Suprapubic skin (tissue), 4 donors: Measurements from ENCODE around the gene CMKLR1.

Experiments
- POLR2A ChIP-seq, 2 donors: fragments of 450-650 bp; IDR thresholded peaks; one replicate each; pipeline ENCODE4 v1.6.1; 2017; ENCODE audit warnings: antibody characterized with exemption in 2 of 2, mild to moderate bottlenecking in 2 of 2, moderate library complexity in 2 of 2
- POLR2AphosphoS5 ChIP-seq, 3 donors: sonication (generic); formaldehyde crosslinking; IDR thresholded peaks; one replicate each; pipeline ENCODE4 v1.6.1; 2017; ENCODE audit warnings: antibody characterized with exemption in 3 of 3
- TF ChIP-seq, protein P1 (sequence below), 2 donors: fragments of 200-600 bp in 1 of 2; fragments of 450-650 bp in 1 of 2; sonication (generic) in 1 of 2; IDR thresholded peaks; one replicate each; pipeline ENCODE4 v1.5.1; 2016 to 2019; ENCODE audit warnings: antibody characterized with exemption in 2 of 2, mild to moderate bottlenecking in 1 of 2, moderate library complexity in 1 of 2

GRCh38 chr12:108302403-108303311, 36.5 kb downstream of the CMKLR1 start:
- TF ChIP-seq POLR2AphosphoS5 (IDR thresholded peaks at IDR 0.05) (peak in 1 of 3 donors; percentile 36), POLR2A (IDR thresholded peaks at IDR 0.05) (no peak)
- TF ChIP-seq, protein P1, sequence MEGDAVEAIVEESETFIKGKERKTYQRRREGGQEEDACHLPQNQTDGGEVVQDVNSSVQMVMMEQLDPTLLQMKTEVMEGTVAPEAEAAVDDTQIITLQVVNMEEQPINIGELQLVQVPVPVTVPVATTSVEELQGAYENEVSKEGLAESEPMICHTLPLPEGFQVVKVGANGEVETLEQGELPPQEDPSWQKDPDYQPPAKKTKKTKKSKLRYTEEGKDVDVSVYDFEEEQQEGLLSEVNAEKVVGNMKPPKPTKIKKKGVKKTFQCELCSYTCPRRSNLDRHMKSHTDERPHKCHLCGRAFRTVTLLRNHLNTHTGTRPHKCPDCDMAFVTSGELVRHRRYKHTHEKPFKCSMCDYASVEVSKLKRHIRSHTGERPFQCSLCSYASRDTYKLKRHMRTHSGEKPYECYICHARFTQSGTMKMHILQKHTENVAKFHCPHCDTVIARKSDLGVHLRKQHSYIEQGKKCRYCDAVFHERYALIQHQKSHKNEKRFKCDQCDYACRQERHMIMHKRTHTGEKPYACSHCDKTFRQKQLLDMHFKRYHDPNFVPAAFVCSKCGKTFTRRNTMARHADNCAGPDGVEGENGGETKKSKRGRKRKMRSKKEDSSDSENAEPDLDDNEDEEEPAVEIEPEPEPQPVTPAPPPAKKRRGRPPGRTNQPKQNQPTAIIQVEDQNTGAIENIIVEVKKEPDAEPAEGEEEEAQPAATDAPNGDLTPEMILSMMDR (IDR thresholded peaks at IDR 0.05): peak in 1 of 2 donors; percentile 4
